GM21786 (cell line): Measurements from ENCODE around the gene DNMT3A.

ENCODE experiments used
- ATAC-seq: cut with Tn5 transposase; IDR thresholded peaks from one replicate; pipeline ENCODE4 v1.9.1; 2021; ENCODE audit not compliant: unreplicated experiment

DNMT3A gene

GRCh38 chr2:25373269-25373981 is 31.7 kb upstream of the DNMT3A start:
- ATAC-seq, result no peak

- no peak for ATAC-seq
These were observed 30.9 kb upstream of the DNMT3A start for GRCh38 chr2:25372405-25373268.

- ATAC-seq, result no peak
These were observed 29.8 kb upstream of the DNMT3A start for GRCh38 chr2:25371253-25372241.

- ATAC-seq, result no peak
These were observed 28.2 kb upstream of the DNMT3A start for GRCh38 chr2:25369876-25370275.

- no peak for ATAC-seq
These were observed 27.7 kb upstream of the DNMT3A start for GRCh38 chr2:25369439-25369838.

- no peak for ATAC-seq
These were observed 26.9 kb upstream of the DNMT3A start for GRCh38 chr2:25368660-25369059.

GRCh38 chr2:25367296-25367695 is 25.6 kb upstream of the DNMT3A start:
- no peak for ATAC-seq

- no peak for ATAC-seq
These were observed 24.9 kb upstream of the DNMT3A start for GRCh38 chr2:25366629-25367028.

GRCh38 chr2:25365241-25365640 is 23.5 kb upstream of the DNMT3A start:
- no peak for ATAC-seq

- no peak for ATAC-seq
These were observed 22.0 kb upstream of the DNMT3A start for GRCh38 chr2:25363733-25364132.

GRCh38 chr2:25362434-25363145 is 20.9 kb upstream of the DNMT3A start:
- peak; percentile 76 for ATAC-seq

- ATAC-seq, result peak; percentile 86
These were observed 20.3 kb upstream of the DNMT3A start for GRCh38 chr2:25362049-25362433.

GRCh38 chr2:25361261-25362048 is 19.7 kb upstream of the DNMT3A start:
- ATAC-seq, result no peak

GRCh38 chr2:25358836-25359235 is 17.1 kb upstream of the DNMT3A start:
- no peak for ATAC-seq

GRCh38 chr2:25358249-25358815 is 16.6 kb upstream of the DNMT3A start:
- ATAC-seq, result no peak

GRCh38 chr2:25356088-25356487 is 14.4 kb upstream of the DNMT3A start:
- no peak for ATAC-seq

GRCh38 chr2:25355270-25355669 is 13.5 kb upstream of the DNMT3A start:
- ATAC-seq, result no peak

- ATAC-seq, result no peak
These were observed 12.4 kb upstream of the DNMT3A start for GRCh38 chr2:25354116-25354515.

- ATAC-seq, result no peak
These were observed 7.7 kb upstream of the DNMT3A start for GRCh38 chr2:25349397-25349796.
